ENCODE results near the gene GPR171.

- no peak for TF ChIP-seq CTCF (IDR thresholded peaks at IDR 0.05)
- TF ChIP-seq EP300 (IDR thresholded peaks at IDR 0.05) = no peak
- TF ChIP-seq POLR2AphosphoS5 (IDR thresholded peaks at IDR 0.05) = no peak
Measured at GRCh38 chr3:151197981-151198767, 4.8 kb downstream of the GPR171 start.

Data from sigmoid colon (tissue), 4 donors.